Measurements from ENCODE around the gene SMYD3. TPM values are rescaled to one million over a fixed set of nuclear protein-coding genes. Genes with fewer than 3 reads are reported as not detected.

SMYD3 gene
- total and polyA plus RNA-seq, 2 donors (not counting 3 experiments of a cell fraction or from before 2014, with no cell fraction given) = 16.0 to 32.1 TPM

- FAIRE-seq = no peak
- Histone ChIP-seq H3K27me3 (ENCODE audit: control insufficient read depth in 2 of 2, insufficient read depth in 2 of 2, low read length in 2 of 2) (no peaks in the 10 kb centered on the region), H3K79me2 (ENCODE audit: control insufficient read depth, insufficient read depth, low read length) (no peaks in the 10 kb centered on the region), H3K27ac (ENCODE audit: insufficient read depth, low read depth, low read length) (no peak overlapping the region), H4K20me1 (replicated peaks; ENCODE audit: control insufficient read depth, extremely low read depth, insufficient read depth, low read length) (no peaks in the 10 kb centered on the region), H3K9me1 (replicated peaks; ENCODE audit: control insufficient read depth, extremely low read depth, insufficient read depth, low read length) (no peaks in the 10 kb centered on the region), H3K9me3 (replicated peaks; ENCODE audit: control insufficient read depth, insufficient read depth, low read length) (no peaks in the 10 kb centered on the region), H3K36me3 (ENCODE audit: control insufficient read depth in 2 of 2, extremely low read depth in 1 of 2, insufficient read depth in 2 of 2, low read length in 2 of 2) (no peaks in the 10 kb centered on the region), H3K4me2 (ENCODE audit: insufficient read depth, low read length) (no peak overlapping the region), H2AFZ (ENCODE audit: low read depth, low read length) (no peak overlapping the region), H3K4me3 (replicated peaks in 1 of 3; ENCODE audit: insufficient read depth in 1 of 3, low read depth in 1 of 3, low read length in 3 of 3) (no peak overlapping the region), H3K4me1 (ENCODE audit: control insufficient read depth, extremely low read depth, insufficient read depth, low read length) (no peaks in the 10 kb centered on the region), H3K9ac (replicated peaks; ENCODE audit: extremely low read depth, insufficient read depth, low read length) (no peak overlapping the region)
- ChIA-PET POLR2A (no interaction called here), CTCF (interaction anchor here (0.6 kb wide), 1 partner anchor 104 kb away, joined by 4 read pairs; no protein-coding TSS in a partner anchor)
- TF ChIP-seq MYC (IDR thresholded peaks at IDR 0.05; ENCODE audit: low read depth, low read length) (no peak), POLR2AphosphoS5 (IDR thresholded peaks at IDR 0.05; ENCODE audit: insufficient read depth, low read depth, low read length) (no peak), EZH2 (IDR thresholded peaks at IDR 0.05; ENCODE audit: borderline replicate concordance, low read depth, low read length, severe bottlenecking) (no peak), POLR2A (IDR thresholded peaks at IDR 0.05; ENCODE audit: low read depth, low read length) (no peak), JUN (IDR thresholded peaks at IDR 0.05; ENCODE audit: borderline replicate concordance, insufficient read depth, insufficient read length, low read depth) (no peak), FOS (IDR thresholded peaks at IDR 0.05; ENCODE audit: borderline replicate concordance, insufficient read depth, low read length) (no peak), GATA2 (IDR thresholded peaks at IDR 0.05; ENCODE audit: insufficient read depth, insufficient read length, low read depth, low read length) (no peak)
- BruUV-seq (replicated peaks) = no TSS peak
- no peak for DNase-seq (ENCODE audit: low read depth, low spot score)
- intact Hi-C loops (cut with micrococcal nuclease) = no loop called here
- dilution Hi-C loops (cut with MboI; ENCODE audit: extremely low pct_ligation_motif_present, low sequenced_read_pairs) = no loop called here
These were observed 804.7 kb downstream of the SMYD3 start for GRCh38 chr1:245702346-245702745.

- Histone ChIP-seq H3K27ac (ENCODE audit: insufficient read depth, low read depth, low read length) (no peak overlapping the region), H3K4me1 (ENCODE audit: control insufficient read depth, extremely low read depth, insufficient read depth, low read length) (no peaks in the 10 kb centered on the region), H3K4me2 (ENCODE audit: insufficient read depth, low read length) (no peak overlapping the region), H3K36me3 (ENCODE audit: control insufficient read depth in 2 of 2, extremely low read depth in 1 of 2, insufficient read depth in 2 of 2, low read length in 2 of 2) (no peaks in the 10 kb centered on the region), H3K79me2 (ENCODE audit: control insufficient read depth, insufficient read depth, low read length) (no peaks in the 10 kb centered on the region), H2AFZ (ENCODE audit: low read depth, low read length) (no peak overlapping the region), H3K9me3 (replicated peaks; ENCODE audit: control insufficient read depth, insufficient read depth, low read length) (no peaks in the 10 kb centered on the region), H3K9me1 (replicated peaks; ENCODE audit: control insufficient read depth, extremely low read depth, insufficient read depth, low read length) (no peaks in the 10 kb centered on the region), H3K27me3 (ENCODE audit: control insufficient read depth in 2 of 2, insufficient read depth in 2 of 2, low read length in 2 of 2) (no peaks in the 10 kb centered on the region), H3K4me3 (replicated peaks in 1 of 3; ENCODE audit: insufficient read depth in 1 of 3, low read depth in 1 of 3, low read length in 3 of 3) (no peak overlapping the region), H3K9ac (replicated peaks; ENCODE audit: extremely low read depth, insufficient read depth, low read length) (no peak overlapping the region), H4K20me1 (replicated peaks; ENCODE audit: control insufficient read depth, extremely low read depth, insufficient read depth, low read length) (no peaks in the 10 kb centered on the region)
- dilution Hi-C loops (cut with MboI; ENCODE audit: extremely low pct_ligation_motif_present, low sequenced_read_pairs) = no loop called here
- intact Hi-C loops (cut with micrococcal nuclease) = no loop called here
- DNase-seq (ENCODE audit: low read depth, low spot score) (no peak), FAIRE-seq (no peak)
- BruUV-seq (replicated peaks) = no TSS peak
- POLR2A ChIA-PET = no interaction called here
- TF ChIP-seq MAX (IDR thresholded peaks at IDR 0.05; ENCODE audit: insufficient read depth, insufficient read length) (no peak), CTCF (IDR thresholded peaks at IDR 0.05; ENCODE audit: extremely low read depth in 1 of 2, insufficient read depth in 1 of 2, low read depth in 1 of 2, low read length in 2 of 2) (no peak), POLR2AphosphoS5 (IDR thresholded peaks at IDR 0.05; ENCODE audit: insufficient read depth, low read depth, low read length) (no peak), EZH2 (IDR thresholded peaks at IDR 0.05; ENCODE audit: borderline replicate concordance, low read depth, low read length, severe bottlenecking) (no peak), JUN (IDR thresholded peaks at IDR 0.05; ENCODE audit: borderline replicate concordance, insufficient read depth, insufficient read length, low read depth) (no peak), GATA2 (IDR thresholded peaks at IDR 0.05; ENCODE audit: insufficient read depth, insufficient read length, low read depth, low read length) (no peak), FOS (IDR thresholded peaks at IDR 0.05; ENCODE audit: borderline replicate concordance, insufficient read depth, low read length) (no peak)
- CTCF ChIA-PET = interaction anchor here (0.6 kb wide), 1 partner anchor 191 kb away, joined by 3 read pairs; no protein-coding TSS in a partner anchor
These were observed 805.4 kb downstream of the SMYD3 start for GRCh38 chr1:245701631-245702030.
